Loucy (cell line): ENCODE results near the gene ATP10A.

Experiments used
- H2AFZ ChIP-seq: fragments of 200-600 bp; sonication (generic); 2 replicates; pipeline ENCODE4 v1.6.0; 2016; ENCODE audit warnings: antibody characterized with exemption, mild to moderate bottlenecking, low read length, moderate library complexity
- H3F3A ChIP-seq: fragments of 200-600 bp; 2 replicates; pipeline ENCODE4 v1.6.0; 2016; ENCODE audit warnings: antibody characterized with exemption, low read depth, mild to moderate bottlenecking
- H3K27me3 ChIP-seq: fragments of 200-600 bp; sonication (generic); 2 replicates; pipeline ENCODE4 v1.6.1; 2014; ENCODE audit warnings: low read length, mild to moderate bottlenecking; ENCODE audit not compliant: insufficient read depth, poor library complexity, severe bottlenecking
- H3K36me3 ChIP-seq: fragments of 200-600 bp; sonication (generic); 2 replicates; pipeline ENCODE4 v1.6.1; 2016; ENCODE audit warnings: low read length; ENCODE audit not compliant: insufficient read depth
- H3K4me1 ChIP-seq: fragments of 200-600 bp; sonication (generic); 2 replicates; pipeline ENCODE4 v1.5.1; 2014; ENCODE audit warnings: low read length, mild to moderate bottlenecking; ENCODE audit not compliant: insufficient read depth, poor library complexity, severe bottlenecking
- H3K4me2 ChIP-seq: fragments of 200-600 bp; sonication (generic); 2 replicates; pipeline ENCODE4 v1.6.0; 2014; ENCODE audit warnings: antibody characterized with exemption, low read length, low read depth, mild to moderate bottlenecking; ENCODE audit not compliant: poor library complexity, severe bottlenecking
- H3K4me3 ChIP-seq: fragments of 200-600 bp; sonication (generic); 2 replicates; pipeline ENCODE4 v1.5.1; 2014; ENCODE audit warnings: low read length, mild to moderate bottlenecking, mixed read lengths; ENCODE audit not compliant: poor library complexity, severe bottlenecking
- H3K79me2 ChIP-seq: fragments of 200-600 bp; sonication (generic); 2 replicates; pipeline ENCODE4 v1.6.1; 2014; ENCODE audit warnings: low read length; ENCODE audit not compliant: insufficient read depth
- H3K9ac ChIP-seq: fragments of 200-600 bp; sonication (generic); 2 replicates; pipeline ENCODE4 v1.6.0; 2014; ENCODE audit warnings: mild to moderate bottlenecking, low read depth, low read length, moderate library complexity; ENCODE audit not compliant: poor library complexity, severe bottlenecking
- H3K9me2 ChIP-seq: fragments of 200-600 bp; sonication (generic); replicated peaks from 2 replicates; pipeline ENCODE4 v1.6.1; 2016; ENCODE audit warnings: low read depth, low read length, mixed read lengths
- H3K9me3 ChIP-seq: fragments of 200-600 bp; sonication (generic); 2 replicates; pipeline ENCODE4 v1.6.1; 2014; ENCODE audit warnings: mild to moderate bottlenecking, antibody characterized with exemption, low read length, low read depth; ENCODE audit not compliant: insufficient read depth
- H4K20me1 ChIP-seq: fragments of 200-600 bp; sonication (generic); 2 replicates; pipeline ENCODE4 v1.6.0; 2014; ENCODE audit warnings: antibody characterized with exemption, low read length, mild to moderate bottlenecking; ENCODE audit not compliant: insufficient read depth, poor library complexity, severe bottlenecking
- EZH2phosphoT487 ChIP-seq: fragments of 200-600 bp; IDR thresholded peaks from 2 replicates; pipeline ENCODE4 v1.6.1; 2018; ENCODE audit warnings: antibody characterized with exemption, mild to moderate bottlenecking, moderate library complexity, borderline replicate concordance
- TF ChIP-seq, protein P1 (sequence below): fragments of 200-600 bp; sonication (generic); conservative IDR thresholded peaks from 2 replicates; pipeline ENCODE4 v1.5.1; 2014; ENCODE audit warnings: mild to moderate bottlenecking, antibody characterized with exemption, low read length

The ATP10A gene

DNA sequence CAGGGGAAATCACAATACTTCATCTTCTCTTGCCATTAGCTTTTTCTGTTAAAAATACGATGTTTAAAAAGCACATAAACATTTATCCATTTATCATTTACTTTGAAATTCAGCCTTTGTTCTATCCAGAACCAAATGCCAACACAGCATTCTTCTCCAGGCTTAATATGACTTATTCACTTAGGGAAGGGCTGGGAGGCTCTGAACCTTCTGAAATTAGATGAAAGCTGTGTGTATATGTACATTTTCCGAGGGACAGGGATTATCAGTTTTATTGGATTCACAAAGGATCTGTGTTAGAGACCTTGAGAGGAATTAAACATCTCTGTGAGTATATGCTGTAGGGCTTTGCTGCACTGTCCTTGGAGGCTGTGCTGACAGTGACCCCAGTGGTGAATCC, 213.7 kb downstream of the ATP10A start:
- no peaks in the 10 kb centered on the region for H3F3A ChIP-seq
- H3K9me3 ChIP-seq = 0 out of 2 replicates have a peak, but pooled peaks cover 3% of the 10 kb centered on the region
- no peak overlapping the region for H3K4me3 ChIP-seq
- H2AFZ ChIP-seq = no peak overlapping the region
- no peaks in the 10 kb centered on the region for H4K20me1 ChIP-seq
- no peaks in the 10 kb centered on the region for H3K36me3 ChIP-seq
- no peaks in the 10 kb centered on the region for H3K27me3 ChIP-seq
- no peak overlapping the region for H3K9ac ChIP-seq
- TF ChIP-seq, protein P1, sequence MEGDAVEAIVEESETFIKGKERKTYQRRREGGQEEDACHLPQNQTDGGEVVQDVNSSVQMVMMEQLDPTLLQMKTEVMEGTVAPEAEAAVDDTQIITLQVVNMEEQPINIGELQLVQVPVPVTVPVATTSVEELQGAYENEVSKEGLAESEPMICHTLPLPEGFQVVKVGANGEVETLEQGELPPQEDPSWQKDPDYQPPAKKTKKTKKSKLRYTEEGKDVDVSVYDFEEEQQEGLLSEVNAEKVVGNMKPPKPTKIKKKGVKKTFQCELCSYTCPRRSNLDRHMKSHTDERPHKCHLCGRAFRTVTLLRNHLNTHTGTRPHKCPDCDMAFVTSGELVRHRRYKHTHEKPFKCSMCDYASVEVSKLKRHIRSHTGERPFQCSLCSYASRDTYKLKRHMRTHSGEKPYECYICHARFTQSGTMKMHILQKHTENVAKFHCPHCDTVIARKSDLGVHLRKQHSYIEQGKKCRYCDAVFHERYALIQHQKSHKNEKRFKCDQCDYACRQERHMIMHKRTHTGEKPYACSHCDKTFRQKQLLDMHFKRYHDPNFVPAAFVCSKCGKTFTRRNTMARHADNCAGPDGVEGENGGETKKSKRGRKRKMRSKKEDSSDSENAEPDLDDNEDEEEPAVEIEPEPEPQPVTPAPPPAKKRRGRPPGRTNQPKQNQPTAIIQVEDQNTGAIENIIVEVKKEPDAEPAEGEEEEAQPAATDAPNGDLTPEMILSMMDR = no peak
- no peak for TF ChIP-seq EZH2phosphoT487
- no peak overlapping the region for H3K4me2 ChIP-seq
- no peaks in the 10 kb centered on the region for H3K9me2 ChIP-seq
- H3K4me1 ChIP-seq = no peaks in the 10 kb centered on the region
- H3K79me2 ChIP-seq = no peaks in the 10 kb centered on the region

DNA sequence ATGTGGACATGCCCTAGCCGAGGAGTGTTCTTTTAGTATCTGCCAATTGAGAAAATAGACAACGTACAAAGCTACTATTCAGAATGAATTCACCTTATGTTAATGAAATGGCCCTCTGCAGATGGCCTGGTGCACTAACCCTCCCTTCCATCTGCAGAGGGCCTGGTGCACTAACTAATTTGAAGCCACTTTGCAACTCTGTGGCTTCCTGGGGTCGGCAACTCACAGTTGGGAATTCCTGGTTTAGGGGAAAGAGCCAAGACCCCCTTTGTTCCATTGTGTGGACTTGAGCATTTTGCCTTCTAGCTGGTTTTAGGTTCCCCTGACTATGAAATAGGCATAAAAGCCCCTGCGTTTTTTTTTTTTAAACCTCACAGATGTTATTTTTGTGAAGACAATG, 220.0 kb downstream of the ATP10A start:
- H4K20me1 ChIP-seq = no peaks in the 10 kb centered on the region
- H3K9me2 ChIP-seq = no peaks in the 10 kb centered on the region
- H3K4me2 ChIP-seq = no peak overlapping the region
- H3F3A ChIP-seq = no peaks in the 10 kb centered on the region
- H3K4me3 ChIP-seq = no peak overlapping the region
- no peak for TF ChIP-seq EZH2phosphoT487
- TF ChIP-seq, protein P1 = no peak
- H3K9ac ChIP-seq = no peak overlapping the region
- no peaks in the 10 kb centered on the region for H3K36me3 ChIP-seq
- no peaks in the 10 kb centered on the region for H3K4me1 ChIP-seq
- H3K27me3 ChIP-seq = no peaks in the 10 kb centered on the region
- no peak overlapping the region for H2AFZ ChIP-seq
- H3K9me3 ChIP-seq = peaks cover 4% of the 10 kb centered on the region; the same call in 1 of the 2 replicates
- H3K79me2 ChIP-seq = no peaks in the 10 kb centered on the region

DNA sequence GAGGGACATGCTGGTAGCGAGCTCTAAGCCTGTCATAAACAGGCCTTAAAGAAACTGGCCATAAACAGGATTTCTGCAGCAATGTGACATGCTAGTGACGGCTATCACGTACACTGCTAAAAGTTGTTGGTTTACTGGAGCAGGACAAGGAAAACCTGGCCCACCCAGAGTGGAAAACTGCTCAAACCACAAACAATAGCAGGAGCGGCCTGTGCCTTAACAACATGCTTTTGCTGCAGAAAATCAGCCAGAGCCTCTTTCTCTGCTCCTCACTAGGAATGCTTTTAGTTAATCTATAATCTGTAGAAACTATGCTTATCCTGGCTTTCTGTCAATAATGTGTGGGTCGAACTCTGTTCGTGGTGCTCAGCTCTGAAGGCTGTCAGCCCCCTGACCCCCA, 221.4 kb downstream of the ATP10A start:
- no peak overlapping the region for H3K9ac ChIP-seq
- H3K9me2 ChIP-seq = no peaks in the 10 kb centered on the region
- no peaks in the 10 kb centered on the region for H3K36me3 ChIP-seq
- H3F3A ChIP-seq = no peaks in the 10 kb centered on the region
- H3K4me2 ChIP-seq = no peak overlapping the region
- no peaks in the 10 kb centered on the region for H4K20me1 ChIP-seq
- no peak overlapping the region for H3K4me3 ChIP-seq
- no peaks in the 10 kb centered on the region for H3K27me3 ChIP-seq
- no peak overlapping the region for H2AFZ ChIP-seq
- no peak for TF ChIP-seq EZH2phosphoT487
- TF ChIP-seq, protein P1 = no peak
- H3K9me3 ChIP-seq = peaks cover 4% of the 10 kb centered on the region; the same call in 1 of the 2 replicates
- H3K4me1 ChIP-seq = no peaks in the 10 kb centered on the region
- no peaks in the 10 kb centered on the region for H3K79me2 ChIP-seq
